GM13976 (cell line): ENCODE results near the gene ZSWIM3.

Source experiments
- DNase-seq: peaks from one replicate; pipeline ENCODE4 v3.0.0; 2012; ENCODE audit warnings: low spot score
- CTCF ChIP-seq: IDR thresholded peaks from 2 replicates; pipeline ENCODE4 v1.5.1; 2012; ENCODE audit warnings: borderline replicate concordance, mild to moderate bottlenecking; ENCODE audit not compliant: insufficient read depth; ENCODE audit errors: extremely low read depth, missing control alignments, control extremely low read depth
- in situ Hi-C: fragments of 300-500 bp; cut with MboI; formaldehyde crosslinking; loops from one replicate; pipeline ENCODE4 v1.12.0; 2022; ENCODE audit warnings: low sequenced_read_pairs, mixed read lengths, inconsistent platforms; ENCODE audit not compliant: unreplicated experiment

Gene ZSWIM3

GRCh38 chr20:45836841-45837240 is 20.6 kb upstream of the ZSWIM3 start:
- in situ Hi-C loops: no loop called here
- no peak for TF ChIP-seq CTCF
- DNase-seq: no peak

GRCh38 chr20:45840700-45841198 is 16.7 kb upstream of the ZSWIM3 start:
- no peak for TF ChIP-seq CTCF
- no peak for DNase-seq
- in situ Hi-C loops: no loop called here

GRCh38 chr20:45841407-45842129 is 15.8 kb upstream of the ZSWIM3 start:
- in situ Hi-C loops: no loop called here
- DNase-seq: no peak

GRCh38 chr20:45842169-45842812 is 15.1 kb upstream of the ZSWIM3 start:
- no peak for TF ChIP-seq CTCF

More at GRCh38 chr20:45841407-45842129, 15.8 kb upstream of the ZSWIM3 start:
- TF ChIP-seq CTCF: no peak

GRCh38 chr20:45843506-45843905 is 13.9 kb upstream of the ZSWIM3 start:
- in situ Hi-C loops: no loop called here
- DNase-seq: no peak
- no peak for TF ChIP-seq CTCF

More at GRCh38 chr20:45842169-45842812, 15.1 kb upstream of the ZSWIM3 start:
- DNase-seq: peak; percentile 82
- in situ Hi-C loops: no loop called here

GRCh38 chr20:45845452-45845851 is 12.0 kb upstream of the ZSWIM3 start:
- in situ Hi-C loops: no loop called here
- TF ChIP-seq CTCF: no peak
- no peak for DNase-seq
